Naive thymus-derived CD8-positive, alpha-beta T cell (primary cell): ENCODE measurements around the gene HOXB5. TPM values are rescaled to one million over a fixed set of nuclear protein-coding genes. Genes with fewer than 3 reads are reported as not detected.

Source experiments
- ATAC-seq, 2 donors: fragments of 150-1000 bp; cut with Tn5 transposase in 1 of 2; sonication (Bioruptor Pico), chemical (Tn5 transposase) in 1 of 2; 1 replicate in 1 of 2; 2 replicates in 1 of 2; pipeline ENCODE4 v1.10.0; 2021; ENCODE audit warnings: mild to moderate bottlenecking in 2 of 2, moderate library complexity in 2 of 2
- POLR2A ChIA-PET: fragments of 350-600 bp; sonication (Branson Sonifier 250); formaldehyde crosslinking; loops from one replicate; lab custom pipeline; 2021; ENCODE audit warnings: antibody characterized with exemption; lab: Charles Lee
- DNase-seq, 10 donors: peaks; one replicate each; pipeline versions ENCODE4 v3.0.0 to v3.0.0-alpha.2; 2020 to 2022
- H3K27ac Mint-ChIP-seq, 10 donors: one replicate each; pipeline ENCODE4 v1.8.0; 2020 to 2022; ENCODE audit warnings: mild to moderate bottlenecking in 10 of 10, mixed read lengths in 10 of 10, moderate library complexity in 4 of 10, inconsistent platforms in 1 of 10
- H3K27me3 Mint-ChIP-seq, 5 donors: one replicate each; pipeline ENCODE4 v1.8.0; 2021 to 2022; ENCODE audit warnings: mixed read lengths in 5 of 5
- H3K36me3 Mint-ChIP-seq, 3 donors: one replicate each; pipeline ENCODE4 v1.8.0; 2020 to 2022; ENCODE audit warnings: mixed read lengths in 3 of 3, mild to moderate bottlenecking in 2 of 3, inconsistent platforms in 1 of 3
- H3K4me1 Mint-ChIP-seq, 4 donors: one replicate each; pipeline ENCODE4 v1.8.0; 2021 to 2022; ENCODE audit warnings: mixed read lengths in 4 of 4
- H3K4me3 Mint-ChIP-seq, 10 donors: one replicate each; pipeline ENCODE4 v1.8.0; 2020 to 2022; ENCODE audit warnings: mild to moderate bottlenecking in 10 of 10, mixed read lengths in 10 of 10, moderate library complexity in 6 of 10, inconsistent platforms in 1 of 10
- H3K9me3 Mint-ChIP-seq, 9 donors: one replicate each; pipeline ENCODE4 v1.8.0; 2020 to 2022; ENCODE audit warnings: mixed read lengths in 9 of 9, mild to moderate bottlenecking in 3 of 9, inconsistent platforms in 1 of 9, moderate library complexity in 1 of 9
- polyA plus RNA-seq, 3 donors: library from polyadenylated mRNA; unstranded; fragments of 300-500 nt; fragmentation: Illumina TruSeq; gene quantifications; one replicate each; pipeline ENCODE4 v1.2.3, GENCODE V29; 2021
- total RNA-seq, 8 experiments: library from RNA in 2 of 8; stranded (reverse) in 2 of 8; gene quantifications; one replicate each; pipeline ENCODE4 v1.2.3 and lab custom pipeline; 2021 to 2026

HOXB5 gene
- total and polyA plus RNA-seq, 5 experiments from 2014 or later: not detected

DNA sequence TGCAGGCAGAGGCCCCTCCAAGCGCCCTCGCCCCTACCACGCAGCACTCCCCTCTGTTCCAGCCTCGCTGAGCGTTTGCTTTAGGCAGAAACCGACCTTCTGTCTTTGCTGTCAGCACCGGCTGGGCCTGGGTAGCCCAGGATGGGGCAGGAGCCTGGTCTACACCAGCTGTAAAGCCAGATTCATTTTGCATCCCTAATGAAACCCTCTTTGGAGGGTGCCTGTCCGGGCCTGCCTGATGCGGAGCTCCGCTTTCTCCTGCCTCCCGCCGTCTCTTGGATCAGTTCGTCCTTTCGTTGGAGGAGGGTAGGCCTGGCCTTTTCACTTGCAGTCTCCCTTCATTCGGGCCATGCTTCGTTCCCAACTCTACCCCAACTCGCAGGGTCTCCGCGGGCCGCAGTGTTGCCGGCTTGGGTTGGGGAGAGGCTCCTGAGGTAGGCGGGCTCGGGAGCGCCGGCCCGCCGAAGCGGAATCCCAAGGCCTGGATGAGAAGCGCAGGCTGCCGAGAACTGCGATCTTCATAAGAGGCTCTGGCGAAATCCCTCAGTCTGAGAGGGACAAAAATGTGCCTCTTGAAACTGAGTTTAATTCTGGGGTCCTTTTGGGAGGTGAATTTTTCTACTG is 26.4 kb upstream of the HOXB5 start:
- H3K27me3 Mint-ChIP-seq: peaks cover 62 to 98% (median 84%) of the 10 kb centered on the region in 5 donors
- H3K27ac Mint-ChIP-seq: no peak overlapping the region
- POLR2A ChIA-PET: interaction anchor here (0.6 kb wide), 2 partner anchors 280 to 511 kb away, joined by 3 to 4 read pairs; no protein-coding TSS in a partner anchor
- no peak for DNase-seq
- H3K36me3 Mint-ChIP-seq: peaks cover 0 to 5% (median 0%) of the 10 kb centered on the region in 3 donors
- peak overlapping the region in 5 of 10 donors; percentile 13 to 50 (median 42) for H3K4me3 Mint-ChIP-seq
- peaks cover 12 to 33% (median 24%) of the 10 kb centered on the region in 4 donors for H3K4me1 Mint-ChIP-seq
- no peak for ATAC-seq
- peaks cover 0 to 2% (median 0%) of the 10 kb centered on the region in 9 donors for H3K9me3 Mint-ChIP-seq

DNA sequence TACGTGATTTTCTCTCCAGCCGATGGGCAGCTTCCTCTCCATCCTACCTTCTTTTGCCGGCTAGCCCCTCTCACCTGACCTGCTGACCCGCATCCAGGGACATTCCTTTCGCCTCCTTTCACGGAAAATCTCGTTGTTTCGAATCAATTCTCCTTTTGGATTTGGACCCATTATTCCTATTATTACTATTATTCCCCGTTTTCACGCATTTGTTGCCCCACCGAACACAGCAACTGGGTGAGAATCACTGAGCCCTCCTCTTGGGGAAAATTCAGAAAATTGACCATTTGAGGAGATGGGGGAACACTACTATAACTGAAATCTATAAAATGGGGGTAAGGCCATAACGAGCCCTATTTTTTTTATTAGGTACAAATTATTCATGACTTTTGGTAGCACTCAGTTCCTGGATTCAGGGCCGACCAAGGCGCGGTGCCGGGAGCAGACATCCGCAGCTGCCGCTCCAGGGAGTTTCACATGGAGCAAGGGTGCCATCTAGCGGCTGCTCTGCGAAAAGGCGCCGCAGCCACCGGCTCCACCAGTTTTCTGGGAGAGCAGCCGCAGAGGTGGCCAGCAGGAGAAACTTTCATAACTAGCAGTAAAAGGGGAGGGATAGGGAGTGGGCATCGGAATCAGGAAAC is 24.8 kb upstream of the HOXB5 start:
- DNase-seq: peak; percentile 61 to 87 (median 80)
- H3K27ac Mint-ChIP-seq: no peak overlapping the region
- H3K36me3 Mint-ChIP-seq: peaks cover 0 to 10% (median 0%) of the 10 kb centered on the region in 3 donors
- H3K9me3 Mint-ChIP-seq: peaks cover 0 to 2% (median 0%) of the 10 kb centered on the region in 9 donors
- peak overlapping the region in 9 of 10 donors; percentile 41 to 64 (median 58) for H3K4me3 Mint-ChIP-seq
- peaks cover 19 to 48% (median 34%) of the 10 kb centered on the region in 4 donors for H3K4me1 Mint-ChIP-seq
- peak; percentile 69 to 80 for ATAC-seq
- peaks cover 53 to 100% (median 86%) of the 10 kb centered on the region in 5 donors for H3K27me3 Mint-ChIP-seq
- POLR2A ChIA-PET: interaction anchor here (0.8 to 1.5 kb wide), 2 partner anchors 8 to 20 kb away, joined by 3 read pairs; partner anchors contain the start of gene HOXB9

DNA sequence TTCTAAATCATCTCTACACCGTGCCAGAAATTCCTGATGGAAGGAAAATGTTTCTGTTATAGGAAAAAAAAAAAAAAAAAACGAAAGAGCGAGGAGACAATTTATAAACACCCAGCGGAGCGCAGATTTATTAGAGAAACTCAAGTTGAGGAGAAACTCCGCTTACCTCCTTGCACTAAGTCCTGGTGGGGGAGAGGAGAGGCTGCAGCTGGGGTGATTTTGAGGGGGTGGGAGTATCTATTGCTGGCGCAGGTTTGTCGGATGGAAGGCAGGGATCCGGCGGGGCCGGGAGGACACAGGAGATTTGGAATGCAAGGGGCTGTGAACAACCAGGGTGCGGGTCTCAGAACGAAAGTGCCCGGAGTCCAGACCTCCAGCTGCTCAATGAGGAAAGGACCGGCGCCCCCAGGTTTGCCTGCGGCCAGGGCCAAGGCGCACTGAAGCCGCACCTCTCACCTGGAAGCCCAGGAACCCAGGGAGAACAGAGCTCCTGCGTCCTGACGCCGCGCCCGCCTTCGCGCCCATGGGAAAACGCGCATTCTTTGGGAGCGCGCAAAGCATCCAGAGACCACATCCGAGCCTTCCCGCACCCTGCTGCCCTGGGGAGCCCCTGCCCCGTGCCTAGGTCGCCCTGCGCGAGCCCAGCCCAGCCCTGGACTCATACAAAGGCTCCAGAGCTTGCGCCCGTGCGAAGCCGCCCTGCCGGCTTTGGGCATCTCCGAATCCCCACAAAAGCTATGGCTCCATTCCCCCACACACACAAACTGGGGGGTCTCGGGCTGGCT is 24.1 kb upstream of the HOXB5 start:
- peaks cover 0 to 13% (median 0%) of the 10 kb centered on the region in 3 donors for H3K36me3 Mint-ChIP-seq
- peaks cover 23 to 55% (median 38%) of the 10 kb centered on the region in 4 donors for H3K4me1 Mint-ChIP-seq
- ATAC-seq: no peak
- H3K27ac Mint-ChIP-seq: no peak overlapping the region
- DNase-seq: no peak
- POLR2A ChIA-PET: interaction anchor here (0.7 to 1.5 kb wide), 4 partner anchors 9 to 951 kb away, joined by 3 to 4 read pairs (median 4); partner anchors contain the start of gene HOXB9
- H3K4me3 Mint-ChIP-seq: peak overlapping the region in 3 of 10 donors; percentile 2 to 21 (median 13)
- H3K27me3 Mint-ChIP-seq: peaks cover 51 to 100% (median 84%) of the 10 kb centered on the region in 5 donors
- peaks cover 0 to 2% (median 0%) of the 10 kb centered on the region in 9 donors for H3K9me3 Mint-ChIP-seq

DNA sequence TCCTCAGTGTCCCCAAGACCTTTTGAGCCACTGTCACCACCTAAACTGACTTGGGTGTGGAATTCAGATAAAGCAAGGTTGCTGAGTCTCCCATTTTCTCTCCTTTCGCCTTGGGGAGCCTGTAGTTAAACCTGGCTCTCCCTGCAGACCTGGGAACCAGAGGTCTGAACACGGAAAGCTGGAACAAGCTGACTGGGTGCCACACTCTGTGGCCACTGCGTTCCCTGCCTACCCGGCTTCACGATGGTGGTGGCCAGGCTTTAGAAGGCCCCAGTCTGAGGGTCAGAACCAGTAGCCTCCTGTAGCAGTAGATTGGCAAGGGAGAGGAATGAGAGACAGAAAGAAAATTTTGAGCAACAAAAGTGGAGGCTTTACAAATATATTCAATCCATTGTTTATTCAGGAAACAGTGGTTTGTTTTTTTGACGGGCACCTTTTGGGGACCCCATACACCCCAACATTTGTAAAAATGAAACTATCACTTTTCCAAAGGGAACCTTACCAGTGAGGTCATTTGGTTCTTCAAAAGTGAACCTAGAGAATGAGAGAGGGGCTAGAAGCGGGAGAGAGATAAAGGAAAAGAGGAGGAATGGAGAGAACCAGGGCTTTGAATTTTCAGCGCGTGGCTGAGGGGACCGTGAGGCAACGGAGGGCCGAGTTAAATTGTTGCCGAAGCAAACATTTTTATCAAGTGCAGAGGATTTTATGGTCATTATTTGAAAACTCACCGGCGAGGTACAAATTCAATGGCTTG is 23.3 kb upstream of the HOXB5 start:
- DNase-seq: no peak
- peak overlapping the region in 4 of 10 donors; percentile 2 to 49 (median 22) for H3K4me3 Mint-ChIP-seq

DNA sequence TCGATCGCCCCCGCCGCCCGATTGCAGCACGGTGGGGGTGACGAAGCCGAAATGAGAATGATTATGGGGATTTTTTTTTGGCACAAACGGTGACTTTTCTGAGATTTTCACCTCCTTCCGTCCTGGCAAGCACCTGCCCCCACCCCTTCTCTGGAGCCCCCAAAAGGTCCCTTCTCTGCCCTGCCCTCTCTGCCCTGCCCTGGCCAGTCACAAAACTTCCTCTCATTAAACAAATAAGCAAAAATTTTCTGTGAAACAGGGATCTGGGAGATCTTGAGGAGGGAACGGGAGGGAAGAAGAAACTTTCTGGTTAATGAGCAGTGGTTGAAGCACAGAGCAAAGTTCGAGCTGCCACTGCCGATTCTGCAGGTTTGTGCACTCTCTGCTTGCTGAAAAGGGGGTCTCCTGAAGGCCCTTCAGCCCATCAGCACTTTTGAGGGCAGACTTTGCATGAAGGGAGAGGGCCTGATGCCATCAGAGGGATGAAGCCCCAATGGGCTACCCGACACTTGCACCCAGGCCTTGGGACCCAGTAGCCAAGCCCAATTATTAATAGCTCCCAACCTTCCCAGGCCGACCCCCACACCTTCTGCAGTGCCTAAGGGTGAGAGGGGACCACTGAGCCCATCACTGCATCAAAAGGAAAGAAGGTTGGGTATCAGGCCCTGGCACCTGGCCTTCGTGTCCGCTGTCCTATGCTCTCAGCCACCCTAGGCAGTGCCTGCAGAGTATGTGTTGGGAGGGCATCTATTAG is 22.6 kb upstream of the HOXB5 start:
- H3K27me3 Mint-ChIP-seq: peaks cover 45 to 100% (median 82%) of the 10 kb centered on the region in 5 donors
- H3K4me1 Mint-ChIP-seq: peaks cover 29 to 70% (median 49%) of the 10 kb centered on the region in 4 donors
- no peak overlapping the region for H3K27ac Mint-ChIP-seq
- no peak for DNase-seq
- POLR2A ChIA-PET: no interaction called here
- peak overlapping the region in 2 of 10 donors; percentile 21 to 26 for H3K4me3 Mint-ChIP-seq
- H3K36me3 Mint-ChIP-seq: peaks cover 0 to 12% (median 0%) of the 10 kb centered on the region in 3 donors
- ATAC-seq: no peak
- peaks cover 0 to 2% (median 0%) of the 10 kb centered on the region in 9 donors for H3K9me3 Mint-ChIP-seq

More for the DNA sequence above, 23.3 kb upstream of the HOXB5 start:
- no peak for ATAC-seq
- Mint-ChIP-seq H3K36me3 (peaks cover 0 to 14% (median 0%) of the 10 kb centered on the region in 3 donors), H3K27me3 (peaks cover 47 to 100% (median 83%) of the 10 kb centered on the region in 5 donors), H3K9me3 (peaks cover 0 to 2% (median 0%) of the 10 kb centered on the region in 9 donors), H3K27ac (no peak overlapping the region), H3K4me1 (peaks cover 27 to 63% (median 43%) of the 10 kb centered on the region in 4 donors)
- POLR2A ChIA-PET: no interaction called here

DNA sequence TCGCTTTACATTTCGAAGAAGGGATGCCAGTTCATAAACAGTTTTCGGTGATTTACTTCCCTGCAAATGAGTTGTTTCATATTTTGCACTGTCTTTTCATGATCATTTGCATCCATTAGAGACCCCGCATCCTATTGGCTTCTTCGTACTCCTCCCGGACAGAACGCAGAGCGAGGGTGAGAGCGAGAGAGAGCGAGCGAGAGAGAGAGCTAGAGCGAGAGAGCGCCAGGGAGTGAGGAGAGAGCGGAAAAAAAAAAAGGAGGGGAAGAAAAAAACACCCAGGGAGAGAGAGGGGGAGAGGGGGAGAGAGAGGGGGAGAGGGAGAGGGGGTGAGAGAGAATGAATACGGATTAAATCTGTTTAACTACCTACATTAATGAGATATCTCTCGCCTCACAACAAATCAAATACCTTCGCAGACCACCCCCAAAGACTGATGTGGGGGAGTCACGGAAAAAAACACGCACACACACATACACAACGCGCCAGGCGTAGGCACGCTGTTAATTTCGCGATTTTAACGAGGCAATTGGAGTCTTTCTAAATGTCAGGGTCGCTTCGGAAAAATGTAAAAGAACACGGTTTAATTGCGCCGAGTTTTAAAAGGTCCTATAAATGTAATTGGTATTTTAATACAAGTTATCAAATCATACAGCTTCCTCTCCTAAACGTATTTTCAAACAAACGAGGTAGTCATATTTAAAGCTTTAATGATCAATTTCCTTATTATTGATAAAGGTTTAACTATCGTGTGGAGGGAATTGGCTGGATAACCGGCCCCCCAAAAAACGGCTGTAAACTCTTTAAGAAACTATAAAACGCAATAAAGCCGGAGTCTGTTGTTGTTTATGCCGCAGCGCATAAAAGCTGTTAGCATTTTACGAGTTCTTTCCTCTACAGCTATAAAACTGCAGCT is 21.7 kb upstream of the HOXB5 start, which contains the start of gene HOXB8:
HOXB8 (minus strand) TSS at position 246 of the 916 bp plus-strand sequence. CDS start 588 bp downstream, outside the sequence.
- peak within 1 kb of the TSS; percentile 6 to 96 (median 58) for H3K4me3 Mint-ChIP-seq
- peaks cover 43 to 99% (median 79%) of the 10 kb centered on the region in 5 donors for H3K27me3 Mint-ChIP-seq
- H3K27ac Mint-ChIP-seq: peak within 1 kb of the TSS in 3 of 10 donors; percentile 29 to 56 (median 54)
- peaks cover 31 to 76% (median 54%) of the 10 kb centered on the region in 4 donors for H3K4me1 Mint-ChIP-seq
- POLR2A ChIA-PET: interaction anchor here (0.6 to 2.9 kb wide), 4 partner anchors 21 to 594 kb away, joined by 3 to 8 read pairs (median 4); partner anchors contain the start of gene HOXB5
- H3K9me3 Mint-ChIP-seq: peaks cover 0 to 2% (median 0%) of the 10 kb centered on the region in 9 donors
- no peak for DNase-seq
- no peak for ATAC-seq
- peaks cover 0 to 14% (median 0%) of the 10 kb centered on the region in 3 donors for H3K36me3 Mint-ChIP-seq

DNA sequence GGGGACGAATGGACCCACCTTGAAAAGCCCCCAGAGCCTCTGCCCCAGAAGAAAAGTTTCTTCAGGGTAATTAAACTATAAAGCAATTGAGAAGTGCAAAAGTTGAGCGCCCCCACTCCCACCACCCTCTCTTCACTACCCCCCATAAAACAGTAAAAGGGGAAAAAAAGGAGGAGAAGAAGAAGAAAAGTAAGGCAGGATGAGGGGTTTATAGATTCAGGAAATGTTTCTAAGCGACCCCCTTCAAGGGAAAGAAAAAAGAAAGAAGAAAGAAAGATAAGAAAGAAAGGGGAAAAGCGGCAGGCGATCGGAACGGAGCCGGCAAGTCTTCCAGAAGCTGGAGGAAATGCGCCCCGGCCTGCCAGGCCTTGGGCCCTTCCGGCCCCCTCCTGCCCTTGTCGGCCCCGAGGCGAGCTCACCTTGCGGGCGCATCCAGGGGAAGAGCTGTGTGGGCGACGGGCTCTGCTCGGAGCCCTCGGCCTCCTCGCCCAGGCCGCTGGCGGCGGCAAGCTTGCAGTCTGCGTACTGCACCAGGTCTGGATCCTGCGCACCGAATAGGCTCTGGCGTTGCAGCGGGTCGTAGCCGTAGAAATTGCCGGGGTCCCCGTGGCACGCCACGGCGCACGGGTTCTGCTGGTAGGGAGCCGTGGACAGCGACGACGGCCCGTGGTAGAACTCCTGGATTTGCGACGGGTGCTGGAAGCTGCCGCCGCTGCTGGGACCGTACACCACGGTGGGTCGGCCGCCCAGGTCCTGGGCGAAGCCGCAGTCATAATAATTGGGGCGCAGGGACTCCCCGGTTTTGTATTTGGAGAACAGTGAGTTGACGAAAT is 20.5 kb upstream of the HOXB5 start:
- H3K4me3 Mint-ChIP-seq: peak overlapping the region; percentile 39 to 96 (median 72)
- peaks cover 0 to 2% (median 0%) of the 10 kb centered on the region in 9 donors for H3K9me3 Mint-ChIP-seq
- H3K27me3 Mint-ChIP-seq: peaks cover 40 to 91% (median 69%) of the 10 kb centered on the region in 5 donors
- POLR2A ChIA-PET: interaction anchor here (0.7 to 2.9 kb wide), 4 partner anchors 13 to 110 kb away, joined by 3 to 8 read pairs (median 4); partner anchors contain the start of gene HOXB5
- peaks cover 31 to 68% (median 50%) of the 10 kb centered on the region in 4 donors for H3K4me1 Mint-ChIP-seq
- peaks cover 0 to 14% (median 0%) of the 10 kb centered on the region in 3 donors for H3K36me3 Mint-ChIP-seq
- ATAC-seq (peak; percentile 15 to 31), DNase-seq (peak in 1 of 10 donors; percentile 38)
- H3K27ac Mint-ChIP-seq: peak overlapping the region in 1 of 10 donors; percentile 56

DNA sequence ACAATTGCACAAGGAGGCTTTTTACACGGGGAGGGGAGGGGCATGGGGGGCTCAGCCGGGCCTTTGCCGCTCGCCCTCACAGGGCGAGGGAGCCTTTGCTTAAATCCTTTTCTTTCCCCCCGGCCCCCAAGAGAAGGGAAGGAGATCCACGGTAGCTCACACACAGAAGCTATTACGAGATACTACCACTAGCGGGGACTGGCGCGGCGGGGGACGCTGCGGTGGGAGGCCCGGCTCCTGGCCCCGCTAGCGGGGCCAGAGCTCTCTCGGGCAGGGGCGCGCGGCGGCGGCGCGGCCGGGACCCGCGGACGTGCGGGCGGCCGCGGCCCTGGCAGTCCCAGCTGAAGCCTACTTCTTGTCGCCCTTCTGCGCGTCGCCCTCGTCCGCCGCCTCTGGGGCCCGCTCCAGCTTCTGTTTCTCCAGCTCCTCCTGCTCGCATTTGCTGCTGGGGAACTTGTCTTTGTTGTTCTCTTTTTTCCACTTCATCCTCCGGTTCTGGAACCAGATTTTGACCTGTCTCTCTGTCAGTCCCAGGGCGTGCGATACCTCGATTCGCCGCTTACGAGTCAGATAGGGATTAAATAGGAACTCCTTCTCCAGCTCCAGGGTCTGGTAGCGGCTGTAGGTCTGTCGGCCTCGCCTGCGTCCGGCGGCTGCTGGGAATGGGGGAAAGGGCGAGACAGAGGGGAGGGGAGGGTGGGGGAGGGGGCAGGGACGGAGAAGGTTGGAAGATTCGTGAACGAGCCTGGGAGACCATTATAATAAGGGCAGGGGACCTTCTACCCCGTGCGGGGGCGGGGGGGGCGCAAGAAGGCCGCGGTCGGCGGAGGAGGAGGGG is 19.5 kb upstream of the HOXB5 start:
- H3K9me3 Mint-ChIP-seq: no peaks in the 10 kb centered on the region
- POLR2A ChIA-PET: interaction anchor here (0.6 to 2.9 kb wide), 7 partner anchors 9 to 718 kb away, joined by 3 to 8 read pairs (median 3); partner anchors contain the start of genes HOXB5, HOXB9 and SP2
- H3K4me3 Mint-ChIP-seq: peak overlapping the region; percentile 70 to 96 (median 86)
- ATAC-seq (peak; percentile 74 to 75), DNase-seq (peak in 6 of 10 donors; percentile 23 to 61 (median 50))
- H3K36me3 Mint-ChIP-seq: peaks cover 0 to 12% (median 0%) of the 10 kb centered on the region in 3 donors
- H3K4me1 Mint-ChIP-seq: peaks cover 26 to 58% (median 42%) of the 10 kb centered on the region in 4 donors
- H3K27ac Mint-ChIP-seq: peak overlapping the region in 2 of 10 donors; percentile 53 to 64
- peaks cover 37 to 91% (median 68%) of the 10 kb centered on the region in 5 donors for H3K27me3 Mint-ChIP-seq
